ENCODE data around the gene BNC2.

DNA sequence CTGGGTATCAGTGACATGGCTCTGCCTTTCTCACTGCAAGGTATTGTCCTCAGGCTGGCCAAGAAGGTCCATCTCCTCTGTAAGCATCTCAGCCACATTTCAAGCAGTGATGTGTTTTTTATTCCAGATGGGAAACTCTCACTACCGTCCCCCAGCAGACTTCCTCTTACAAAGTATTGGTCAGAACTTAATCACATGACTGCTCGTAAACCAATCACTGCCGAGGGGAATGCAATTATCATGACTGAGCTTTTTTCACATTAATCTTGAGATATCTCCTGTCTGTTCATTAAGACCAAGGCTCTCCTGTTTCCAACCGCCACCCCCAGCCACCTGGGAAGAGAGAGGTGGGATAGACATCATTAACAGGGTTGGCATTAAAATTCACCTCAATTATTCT lies 76.4 kb downstream of the BNC2 start:
- TF ChIP-seq, protein P1, sequence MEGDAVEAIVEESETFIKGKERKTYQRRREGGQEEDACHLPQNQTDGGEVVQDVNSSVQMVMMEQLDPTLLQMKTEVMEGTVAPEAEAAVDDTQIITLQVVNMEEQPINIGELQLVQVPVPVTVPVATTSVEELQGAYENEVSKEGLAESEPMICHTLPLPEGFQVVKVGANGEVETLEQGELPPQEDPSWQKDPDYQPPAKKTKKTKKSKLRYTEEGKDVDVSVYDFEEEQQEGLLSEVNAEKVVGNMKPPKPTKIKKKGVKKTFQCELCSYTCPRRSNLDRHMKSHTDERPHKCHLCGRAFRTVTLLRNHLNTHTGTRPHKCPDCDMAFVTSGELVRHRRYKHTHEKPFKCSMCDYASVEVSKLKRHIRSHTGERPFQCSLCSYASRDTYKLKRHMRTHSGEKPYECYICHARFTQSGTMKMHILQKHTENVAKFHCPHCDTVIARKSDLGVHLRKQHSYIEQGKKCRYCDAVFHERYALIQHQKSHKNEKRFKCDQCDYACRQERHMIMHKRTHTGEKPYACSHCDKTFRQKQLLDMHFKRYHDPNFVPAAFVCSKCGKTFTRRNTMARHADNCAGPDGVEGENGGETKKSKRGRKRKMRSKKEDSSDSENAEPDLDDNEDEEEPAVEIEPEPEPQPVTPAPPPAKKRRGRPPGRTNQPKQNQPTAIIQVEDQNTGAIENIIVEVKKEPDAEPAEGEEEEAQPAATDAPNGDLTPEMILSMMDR (conservative IDR thresholded peaks at IDR 0.05; ENCODE audit: low read length), result no peak
- no peak for TF ChIP-seq EZH2phosphoT487 (IDR thresholded peaks at IDR 0.05; ENCODE audit: borderline replicate concordance)

Measured in Loucy (cell line).